CD4-positive, alpha-beta T cell treated with Interleukin-15 for 4 hours (primary cell): ENCODE measurements around the gene LGALS7.
"Not testable (repeated sequence)": the region's sequence is repeated elsewhere in the genome, so short reads cannot be mapped to it uniquely, and the experiment has no call there.

Source experiments
- DNase-seq: peaks from one replicate; pipeline ENCODE4 v3.0.0-alpha.2; 2020; ENCODE audit warnings: low spot score

LGALS7 gene

DNA sequence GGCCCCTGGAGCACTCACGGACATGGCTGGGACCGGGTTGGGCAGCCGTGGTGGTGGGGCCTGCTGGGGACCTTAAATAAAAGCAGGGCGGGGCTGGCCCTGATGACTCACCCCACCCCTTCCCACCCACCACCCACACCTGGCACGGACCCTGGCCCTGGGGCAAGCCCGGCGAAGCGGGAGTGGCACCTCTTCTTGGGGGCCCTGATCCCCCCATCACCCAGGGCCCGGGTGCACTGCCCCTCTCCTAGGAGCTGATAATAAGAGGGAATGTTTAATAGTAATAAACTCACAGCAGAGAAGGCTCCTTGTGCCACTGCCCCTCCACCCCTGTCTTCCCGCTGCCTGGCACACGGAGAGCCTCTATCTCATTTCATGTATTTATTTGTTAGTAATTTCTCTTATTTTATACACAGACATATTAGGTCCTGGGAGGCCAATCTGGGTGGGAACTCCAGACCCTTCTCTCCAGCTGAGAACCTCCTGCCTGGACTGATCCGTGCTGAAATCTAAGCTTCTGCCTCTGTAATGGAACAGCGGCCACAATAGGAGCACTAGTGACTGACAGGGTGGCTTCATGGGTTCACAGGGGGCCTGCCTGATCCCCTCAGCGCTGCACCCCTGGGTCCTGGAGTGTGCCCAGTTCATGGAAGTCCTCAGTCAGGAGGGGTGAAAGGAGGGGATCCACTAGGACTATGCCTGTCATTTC lies at the start of gene LGALS7:
LGALS7 (minus strand) TSS at position 49 of the 709 bp plus-strand sequence; CDS start at position 24, 25 bp downstream.
- no peak for DNase-seq

DNA sequence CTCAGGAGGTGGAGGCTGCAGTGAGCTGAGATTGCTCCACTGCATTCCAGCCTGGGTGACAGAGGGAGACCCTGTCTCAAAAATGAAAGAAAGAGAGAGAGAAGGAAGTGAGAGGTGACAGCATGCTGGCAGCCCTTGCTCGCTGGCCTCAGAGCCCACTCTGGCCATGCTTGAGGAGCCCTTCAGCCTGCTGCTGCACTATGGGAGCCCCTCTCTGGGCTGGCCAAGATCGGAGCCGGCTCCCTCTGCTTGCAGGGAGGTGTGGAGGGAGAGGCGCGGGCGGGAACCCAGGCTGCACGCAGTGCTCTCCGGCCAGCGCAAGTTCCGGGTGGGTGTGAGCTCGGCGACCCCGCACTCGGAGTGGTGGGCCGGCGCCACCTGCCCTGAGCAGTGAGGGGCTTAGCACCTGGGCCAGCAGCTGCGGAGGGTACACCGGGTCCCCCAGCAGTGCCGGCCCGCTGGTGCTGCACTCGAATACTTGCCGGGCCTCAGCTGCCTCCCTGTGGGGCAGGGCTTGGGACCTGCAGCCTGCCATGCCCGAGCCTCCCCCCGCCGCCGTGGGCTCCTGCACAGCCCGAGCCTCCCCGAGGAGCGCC lies 48.0 kb upstream of the LGALS7 start:
- DNase-seq, result not testable (repeated sequence)

DNA sequence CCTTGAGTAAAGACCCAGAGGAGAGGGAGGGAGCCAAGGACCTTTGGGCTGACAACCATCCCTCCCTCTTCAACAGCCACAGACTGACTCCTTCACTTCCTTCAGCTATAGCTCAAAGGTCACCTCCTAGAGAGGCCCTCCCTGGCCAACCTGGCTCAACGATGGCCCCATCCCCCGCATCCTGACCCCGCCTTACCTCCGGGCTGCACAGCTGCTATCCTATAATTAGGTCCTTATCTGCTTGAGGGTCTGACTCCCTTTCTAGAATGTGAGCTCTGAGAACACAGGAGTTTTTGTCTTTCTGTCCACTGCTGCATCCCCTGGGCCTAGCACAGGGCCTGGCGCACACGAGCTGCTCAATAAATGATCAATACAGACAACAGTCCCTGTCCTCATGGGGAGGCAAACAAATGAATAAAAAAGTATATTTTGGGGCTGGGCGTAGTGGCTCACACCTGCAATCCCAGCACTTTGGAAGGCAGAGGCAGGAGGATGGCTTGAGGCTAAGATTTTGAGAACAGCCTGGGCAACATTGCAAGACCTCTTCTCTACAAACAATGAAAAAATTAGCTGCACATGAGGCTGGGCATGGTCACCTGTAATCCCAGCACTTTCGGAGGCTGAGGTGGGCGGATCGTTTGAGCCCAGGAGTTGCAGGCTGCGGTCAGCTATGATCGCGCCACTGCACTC lies 46.1 kb upstream of the LGALS7 start:
- no peak for DNase-seq

DNA sequence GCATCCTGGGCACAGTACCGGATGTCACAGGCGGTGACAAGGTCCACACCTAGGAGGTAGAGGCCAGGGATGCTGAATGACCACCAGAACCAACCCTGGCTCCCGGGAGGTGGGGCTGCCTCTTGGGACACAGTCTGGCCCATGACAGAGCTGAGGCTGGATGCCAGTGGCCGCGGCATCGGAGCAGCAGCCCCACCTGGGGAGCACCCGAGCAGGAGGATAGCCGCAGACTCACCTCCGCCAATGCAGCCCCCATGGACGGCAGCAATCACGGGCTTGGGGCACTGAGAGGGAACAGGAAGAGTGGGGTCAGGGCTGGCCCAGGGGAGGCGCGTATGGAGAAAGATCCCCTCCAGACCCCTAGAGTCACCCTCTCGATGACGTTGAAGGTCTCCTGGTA lies 43.8 kb upstream of the LGALS7 start:
- no peak for DNase-seq

DNA sequence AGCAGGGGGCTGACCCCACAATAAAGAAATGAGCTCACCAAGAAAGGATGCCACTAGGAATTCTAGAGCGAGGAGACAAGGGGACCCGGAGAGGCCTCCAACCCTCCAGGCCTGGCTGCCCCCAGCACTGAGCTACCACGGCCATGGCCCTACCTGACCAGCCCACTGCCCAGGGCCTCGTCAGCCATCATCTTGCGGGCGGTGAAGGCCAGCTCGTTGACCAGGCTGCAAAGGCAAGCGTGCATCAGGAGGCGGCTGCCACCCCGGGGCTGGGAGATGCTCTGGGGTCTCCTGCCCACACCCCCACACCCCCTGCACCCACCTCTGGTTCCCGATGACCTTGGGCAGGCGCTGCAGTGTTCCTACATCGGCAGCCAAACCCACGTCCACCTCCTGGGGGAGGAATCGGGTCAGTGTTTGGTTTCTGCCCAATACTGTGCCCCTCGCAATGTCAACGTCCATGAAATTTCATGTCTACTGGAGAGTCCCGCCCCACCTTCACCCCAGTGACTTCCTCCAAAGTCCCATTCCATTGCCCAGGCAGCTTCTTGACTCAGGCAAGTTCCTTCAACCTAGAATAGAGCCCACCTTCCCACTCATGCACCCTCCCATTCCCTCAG lies 42.9 kb upstream of the LGALS7 start:
- DNase-seq, result no peak

DNA sequence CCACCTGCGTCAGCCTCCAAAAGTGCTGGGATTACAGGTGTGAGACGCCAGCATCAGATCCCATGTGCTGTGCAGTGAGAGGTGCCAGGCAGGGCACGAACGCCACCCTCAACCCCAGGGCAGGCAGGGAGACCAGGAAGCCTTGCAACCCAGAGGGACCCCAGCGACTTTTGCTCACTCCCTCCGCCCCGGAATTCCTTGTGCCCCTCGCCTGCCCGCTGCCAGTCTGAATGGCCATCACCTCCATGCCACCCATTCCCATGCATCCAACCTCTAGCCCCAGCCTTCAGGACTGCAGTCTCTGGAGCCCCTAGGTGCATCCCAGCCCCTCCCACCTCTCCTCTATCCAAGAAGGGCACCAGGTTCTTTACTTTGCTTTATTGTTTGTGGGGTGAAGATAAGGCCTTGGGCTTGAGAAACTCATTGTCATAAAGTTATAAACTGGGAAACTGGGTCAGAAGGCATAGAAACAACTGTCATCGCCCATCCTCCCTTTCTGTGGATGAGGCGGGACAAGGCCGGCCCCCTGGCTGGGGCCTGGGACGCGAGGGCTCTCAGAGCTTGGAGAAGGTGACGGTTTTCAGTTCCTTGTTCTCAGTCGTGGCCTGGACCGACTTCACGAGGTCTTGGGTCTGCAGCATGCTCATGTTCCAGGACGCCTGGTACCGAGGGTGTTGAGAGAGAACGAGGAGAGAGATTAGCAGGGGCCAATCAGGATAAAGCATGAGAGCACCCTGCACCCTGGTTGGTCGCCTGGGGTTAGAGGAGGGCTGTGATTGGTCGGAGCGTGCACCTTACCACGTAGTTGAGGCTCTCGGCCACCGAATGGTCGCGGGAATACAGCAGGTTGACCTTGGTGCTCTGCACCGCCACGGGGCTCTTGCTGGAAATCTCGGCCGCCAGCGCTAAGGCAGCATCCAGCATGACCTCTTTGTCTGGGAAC lies 42.0 kb upstream of the LGALS7 start:
- no peak for DNase-seq

DNA sequence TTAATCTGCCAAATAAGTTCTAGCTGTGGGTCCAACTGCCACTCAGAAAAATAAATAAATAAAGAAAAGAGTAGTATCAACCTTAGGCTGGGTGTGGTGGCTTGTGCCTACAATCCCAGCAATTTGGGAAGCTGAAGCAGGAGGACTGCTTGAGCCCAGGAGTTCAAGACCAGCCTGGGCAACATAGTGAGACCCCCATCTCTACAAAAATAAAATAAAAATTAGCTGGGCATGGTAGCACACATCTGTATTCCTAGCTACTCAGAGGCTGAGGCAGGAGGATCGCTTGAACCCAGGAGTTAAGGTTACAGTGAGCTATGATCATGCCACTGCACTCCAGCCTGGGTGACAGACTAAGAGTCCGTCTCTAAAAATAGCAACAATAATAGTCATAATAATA lies 40.6 kb upstream of the LGALS7 start:
- not testable (repeated sequence) for DNase-seq

DNA sequence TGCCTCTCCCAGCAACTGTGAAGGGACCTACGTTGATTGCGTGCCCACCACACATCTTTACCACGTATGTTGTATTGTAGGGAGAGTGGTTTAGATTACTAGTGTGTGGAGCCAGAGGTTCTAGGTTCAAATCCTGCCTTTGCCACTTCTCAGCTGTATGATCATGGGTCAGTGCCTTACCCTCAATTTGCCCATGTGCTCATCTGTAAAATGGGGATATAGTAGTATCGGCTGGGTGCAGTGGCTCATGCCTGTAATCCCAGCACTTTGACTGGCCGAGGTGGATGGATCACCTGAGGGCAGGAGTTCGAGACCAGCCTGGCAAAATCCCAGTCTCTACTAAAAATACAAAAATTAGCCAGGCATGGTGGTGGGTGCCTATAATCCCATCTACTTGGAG lies 40.0 kb upstream of the LGALS7 start:
- no peak for DNase-seq

DNA sequence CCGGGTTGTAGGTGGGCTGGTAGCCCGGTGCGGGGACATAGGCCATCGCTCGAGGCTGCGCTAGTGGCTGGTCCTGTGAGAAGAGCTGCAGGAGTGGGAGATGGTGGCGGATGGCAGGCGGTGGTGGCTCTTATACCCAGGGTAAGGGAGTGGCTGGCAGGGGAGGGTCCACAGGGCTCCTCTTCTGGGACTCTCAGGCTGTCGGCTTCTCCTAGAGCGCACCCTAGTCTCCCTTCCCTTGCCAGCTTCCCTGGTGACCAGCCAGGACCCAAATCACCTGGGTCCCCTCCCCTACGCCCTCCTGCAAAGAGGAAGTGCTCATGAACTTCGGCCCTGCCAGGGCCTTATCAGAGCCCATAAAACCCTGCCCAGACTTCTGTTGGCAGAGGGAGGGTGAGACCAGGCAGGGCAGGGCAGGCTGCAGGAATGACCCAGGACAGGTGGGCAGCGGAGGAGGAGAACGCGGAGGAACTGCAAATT lies 39.6 kb upstream of the LGALS7 start, which contains the start of gene LGALS4:
LGALS4 (minus strand) TSS at position 105 of the 480 bp plus-strand sequence; CDS start at position 46, 59 bp downstream.
- no peak for DNase-seq

DNA sequence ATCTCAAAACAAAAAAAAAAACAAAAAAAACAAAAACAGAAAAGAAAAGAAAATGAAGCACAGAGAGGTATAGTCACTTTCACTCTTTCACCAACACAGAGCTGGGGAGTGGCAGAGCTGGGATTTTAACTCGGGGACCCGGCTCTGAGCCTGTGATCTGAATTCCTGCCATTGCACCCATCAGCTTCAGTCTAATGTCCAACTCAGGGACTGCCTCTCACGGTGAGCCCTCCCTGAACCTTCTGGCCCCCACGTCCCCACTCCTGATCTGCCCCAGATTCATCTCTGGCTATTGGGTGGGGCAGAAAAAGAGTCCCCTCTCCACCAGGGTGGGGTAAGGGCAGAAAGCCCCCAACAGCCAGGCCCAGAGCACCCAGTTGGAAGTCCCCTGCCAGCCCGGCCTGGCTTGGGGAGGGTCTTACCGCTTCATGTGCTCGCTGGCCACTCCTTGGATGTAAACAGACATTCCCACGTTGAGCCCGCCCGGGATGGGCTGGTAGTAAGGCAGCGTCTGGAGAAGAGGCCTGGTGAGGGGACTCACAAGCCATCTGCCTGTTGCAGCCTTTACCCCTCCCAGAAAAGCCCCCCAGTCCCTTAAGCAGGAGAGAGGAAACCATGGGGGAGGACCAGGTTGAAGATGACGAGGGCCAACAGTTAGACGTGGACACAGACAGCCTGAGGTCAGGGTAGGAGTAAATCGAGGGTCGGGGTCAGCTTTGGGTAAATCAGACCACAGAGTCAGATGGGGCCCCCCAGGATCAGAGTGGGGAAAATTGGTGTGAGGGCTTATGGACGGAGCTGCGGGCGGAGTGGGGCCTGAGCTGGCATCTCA lies 38.9 kb upstream of the LGALS7 start:
- no peak for DNase-seq

DNA sequence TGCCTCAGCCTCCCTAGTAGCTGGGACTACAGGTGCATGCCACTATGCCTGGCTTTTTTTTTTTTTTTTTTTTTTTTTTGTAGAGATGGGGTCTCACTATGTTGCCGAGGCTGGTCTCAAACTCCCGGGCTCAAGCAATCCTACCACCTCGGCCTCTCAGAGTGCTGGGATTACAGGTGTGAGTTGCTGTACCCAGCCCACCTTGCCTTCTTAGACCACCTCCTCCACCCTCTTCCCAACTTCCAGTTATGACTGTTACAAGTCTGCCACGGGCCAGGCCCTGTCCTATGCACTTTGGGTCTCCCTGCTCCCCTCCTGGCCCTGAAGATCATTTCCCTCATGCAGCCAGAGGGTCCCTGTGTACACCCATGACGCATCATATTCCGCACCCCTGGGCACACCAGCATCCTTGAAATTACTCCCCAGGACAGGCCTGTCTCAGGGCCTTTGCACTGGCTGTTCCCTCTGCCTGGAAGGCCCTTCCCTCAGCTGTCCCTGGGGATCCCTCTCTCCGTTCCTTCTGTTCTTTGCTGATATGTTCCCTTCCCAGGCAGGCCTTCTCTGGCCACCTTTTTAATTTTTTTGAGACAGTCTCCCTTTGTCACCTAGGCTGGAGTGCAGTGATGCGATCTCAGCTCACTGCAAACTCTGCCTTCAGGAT lies 36.4 kb upstream of the LGALS7 start:
- DNase-seq, result no peak

DNA sequence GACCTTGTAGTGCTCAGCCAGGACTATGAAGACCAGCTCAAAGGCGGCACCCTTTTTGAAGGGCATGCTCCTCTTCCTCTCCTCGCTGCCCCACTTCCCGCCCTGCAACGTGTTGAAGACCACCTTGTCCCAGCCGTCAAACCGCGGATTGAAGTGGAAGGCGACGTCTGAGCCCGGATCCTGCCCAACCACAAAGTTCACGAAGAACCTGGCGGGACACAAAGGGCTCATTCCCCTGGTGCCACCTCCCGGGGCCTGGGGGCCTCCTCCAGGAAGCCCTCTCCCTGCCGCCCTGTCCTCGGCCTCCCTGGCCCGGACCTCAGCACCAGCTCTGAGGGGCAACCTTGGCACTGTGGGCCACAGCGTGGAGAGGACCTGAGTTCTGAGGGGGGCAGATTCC lies 35.4 kb upstream of the LGALS7 start:
- no peak for DNase-seq

DNA sequence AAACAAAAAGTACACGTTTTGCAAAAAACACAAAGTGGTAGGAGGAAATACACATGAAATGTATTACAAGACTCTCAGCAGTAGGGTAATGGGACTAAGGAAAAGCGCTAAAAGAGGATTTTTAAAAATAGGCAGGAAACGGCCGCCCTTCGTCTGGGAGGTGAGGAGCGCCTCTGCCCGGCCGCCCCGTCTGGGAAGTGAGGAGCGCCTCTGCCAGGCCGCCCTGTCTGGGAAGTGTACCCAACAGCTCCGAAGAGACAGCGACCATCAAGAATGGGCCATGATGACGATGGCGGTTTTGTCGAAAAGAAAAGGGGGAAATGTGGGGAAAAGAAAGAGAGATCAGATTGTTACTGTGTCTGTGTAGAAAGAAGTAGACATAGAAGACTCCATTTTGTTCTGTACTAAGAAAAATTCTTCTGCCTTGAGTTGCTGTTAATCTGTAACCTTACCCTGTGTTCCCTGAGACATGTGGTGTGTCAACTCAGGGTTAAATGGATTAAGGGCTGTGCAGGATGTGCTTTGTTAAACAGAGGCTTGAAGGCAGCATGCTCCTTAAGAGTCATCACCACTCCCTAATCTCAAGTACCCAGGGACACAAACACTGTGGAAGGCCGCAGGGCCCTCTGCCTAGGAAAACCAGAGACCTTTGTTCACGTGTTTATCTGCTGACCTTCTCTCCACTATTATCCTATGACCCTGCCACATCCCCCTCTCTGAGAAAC lies 34.2 kb upstream of the LGALS7 start:
- DNase-seq, result not testable (repeated sequence)

DNA sequence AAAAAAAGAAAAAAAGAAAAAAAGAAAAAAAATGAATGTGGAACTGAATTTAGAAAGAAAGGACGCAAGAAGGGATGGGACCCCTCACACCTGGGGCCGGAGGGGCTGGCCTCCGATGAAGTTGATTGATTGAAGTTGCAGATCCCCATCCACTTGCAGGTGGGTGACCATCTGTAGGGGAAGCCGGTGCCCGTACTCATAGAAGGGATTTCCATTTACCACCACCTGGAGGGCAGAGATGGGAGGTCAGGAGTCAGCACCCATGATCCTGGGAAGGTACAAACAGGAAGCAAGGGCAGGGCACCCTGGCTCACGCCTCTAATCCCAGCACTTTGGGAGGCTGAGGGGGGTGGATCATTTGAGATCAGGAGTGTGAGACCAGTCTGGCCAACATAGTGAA lies 33.1 kb upstream of the LGALS7 start:
- no peak for DNase-seq

DNA sequence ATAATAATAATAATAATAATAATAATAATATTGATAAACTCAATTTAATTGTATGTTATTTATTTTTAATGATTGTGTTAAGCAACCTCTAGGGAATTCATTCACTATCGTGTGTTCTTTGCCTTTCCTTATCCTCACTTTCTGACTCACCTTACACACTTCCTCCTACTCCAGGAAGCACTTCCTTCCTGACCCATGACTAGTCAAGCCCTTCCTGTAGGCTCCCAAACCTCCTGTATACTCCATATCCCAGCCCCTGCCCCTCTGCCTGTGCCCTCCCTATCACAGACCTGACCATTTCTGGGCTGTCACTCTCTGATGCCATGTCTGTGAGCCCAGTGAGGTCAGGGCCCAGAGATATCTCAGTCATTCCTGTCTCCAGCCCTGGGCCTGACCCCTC lies 31.9 kb upstream of the LGALS7 start:
- DNase-seq, result no peak

DNA sequence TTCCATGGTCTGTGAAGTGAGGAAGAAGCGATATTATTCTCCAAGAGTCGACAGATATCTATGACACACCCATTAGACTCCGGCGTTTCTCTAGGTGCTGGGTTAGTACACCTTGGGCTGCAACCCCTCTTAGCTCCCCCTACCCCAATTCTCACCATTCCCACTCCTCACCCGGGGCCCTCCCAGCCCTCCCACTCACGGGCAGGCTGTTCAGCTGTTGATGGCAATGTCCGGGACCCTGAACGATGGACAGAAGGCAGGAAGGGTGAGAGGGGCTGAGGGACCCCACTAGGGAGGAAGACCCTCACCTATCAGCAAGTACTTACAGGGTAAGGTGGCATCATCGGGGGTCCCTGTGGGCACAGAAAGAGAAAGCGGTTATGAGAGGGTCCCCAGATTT lies 30.2 kb upstream of the LGALS7 start:
- no peak for DNase-seq

DNA sequence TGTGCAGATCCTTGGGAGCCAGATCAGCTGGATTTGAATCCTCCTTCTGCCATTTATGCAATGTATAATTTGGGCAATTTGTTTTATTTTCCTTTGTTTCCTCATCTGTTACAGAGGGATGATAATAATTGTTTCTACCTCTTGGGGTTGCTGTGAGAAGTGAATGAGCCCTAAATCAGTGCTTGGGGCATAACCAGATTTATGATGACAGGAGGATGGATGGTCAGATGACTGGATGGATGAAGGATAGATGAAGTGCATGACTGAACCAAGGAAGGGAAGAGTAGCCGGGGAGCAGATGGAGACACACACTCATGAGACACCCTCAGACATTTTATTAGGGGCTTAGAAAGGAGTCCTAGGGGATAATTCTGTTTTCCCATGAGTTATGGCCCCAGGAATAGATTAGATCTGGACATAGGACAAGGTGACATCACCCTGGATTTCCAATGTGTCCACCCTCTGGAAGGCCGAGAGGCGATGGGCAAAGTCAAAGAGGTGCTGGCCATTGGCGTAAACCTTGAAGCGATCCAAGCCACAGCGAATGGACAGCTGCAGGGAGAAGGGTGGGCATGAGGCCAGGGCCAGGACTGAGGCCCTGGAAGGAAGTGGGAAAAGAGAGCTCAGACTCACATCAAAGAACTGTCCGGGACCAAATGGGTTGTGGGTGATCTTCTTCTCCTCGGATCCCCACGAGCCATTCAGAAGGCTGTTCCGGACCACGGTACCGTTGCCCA lies 28.2 kb upstream of the LGALS7 start:
- no peak for DNase-seq

DNA sequence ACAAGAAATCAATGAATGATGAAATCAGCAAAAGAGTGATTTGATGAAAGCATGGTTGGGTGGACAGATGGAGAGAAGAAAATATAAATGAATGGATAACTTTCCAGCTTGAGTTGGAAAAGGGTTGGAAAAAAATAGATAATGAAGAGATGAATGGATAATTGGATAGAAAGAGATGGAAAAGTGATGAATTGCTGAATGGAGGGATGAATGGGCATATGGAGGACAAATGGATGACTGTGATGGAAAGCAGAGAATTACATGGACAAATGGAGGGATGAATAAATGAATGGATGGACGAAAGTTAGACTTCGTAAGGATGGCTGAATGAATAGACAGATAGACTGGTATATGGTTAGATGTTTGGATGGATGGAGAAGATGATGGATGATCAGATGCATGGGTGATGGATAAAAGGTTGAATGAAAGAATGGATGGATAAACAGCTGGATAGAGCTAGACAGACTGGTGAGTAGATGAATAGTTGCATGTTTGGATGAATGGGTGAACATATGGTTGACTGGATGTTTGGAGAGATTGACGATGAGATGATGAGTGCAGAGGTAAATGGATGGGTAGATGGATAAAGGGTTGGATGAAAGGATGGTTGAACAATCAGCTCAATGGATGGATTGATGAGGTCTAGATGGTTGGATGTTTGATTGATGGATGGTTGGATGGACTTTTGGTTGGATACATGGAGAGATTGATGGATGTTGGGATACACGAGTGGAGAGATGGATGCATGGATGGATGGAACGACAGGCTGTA lies 27.4 kb upstream of the LGALS7 start:
- no peak for DNase-seq
